GM18511 (cell line): Measurements from ENCODE around the gene NUBP1.

Source experiments
- ATAC-seq: cut with Tn5 transposase; IDR thresholded peaks from one replicate; pipeline ENCODE4 v1.9.1; 2021; ENCODE audit warnings: mild to moderate bottlenecking, moderate library complexity; ENCODE audit not compliant: unreplicated experiment

The NUBP1 gene

DNA sequence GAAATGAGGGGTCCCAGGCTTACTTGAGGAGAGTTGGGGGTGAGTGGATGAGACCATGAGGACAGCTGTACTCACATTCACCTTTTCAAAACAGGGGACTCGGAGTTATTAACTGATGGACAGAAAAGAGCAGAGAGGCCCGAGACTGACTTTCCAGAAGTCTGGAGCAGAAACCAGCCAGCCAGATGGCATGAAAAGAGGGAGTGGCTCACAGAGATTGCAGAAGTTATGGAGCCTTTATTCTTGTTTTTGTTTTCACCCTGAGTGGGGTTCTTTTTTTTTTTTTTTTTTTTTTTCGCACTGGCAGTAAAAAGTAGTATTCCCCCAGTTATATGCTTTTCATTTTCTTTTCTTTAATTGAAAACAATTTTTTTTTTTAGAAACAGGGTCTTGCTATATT lies 56.1 kb downstream of the NUBP1 start:
- no peak for ATAC-seq

DNA sequence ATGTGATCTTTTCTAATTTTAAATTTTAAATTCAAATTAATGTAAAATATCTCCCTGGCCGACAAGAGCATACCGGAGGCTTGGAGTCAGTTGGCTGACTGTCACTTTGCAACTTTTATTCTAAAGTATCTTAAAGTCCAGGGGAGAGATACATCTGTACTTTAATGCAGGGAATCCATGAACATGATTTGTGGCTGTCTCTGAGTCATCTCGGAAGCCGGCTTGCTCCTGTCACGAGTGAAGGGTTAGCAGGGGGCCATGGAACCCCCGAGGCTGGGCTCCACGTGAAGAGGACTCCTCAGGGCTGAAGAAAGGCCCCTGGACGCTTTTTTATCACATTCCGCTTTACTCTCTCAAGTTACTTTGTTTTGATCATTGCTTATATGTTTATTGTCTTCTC lies 61.7 kb downstream of the NUBP1 start:
- no peak for ATAC-seq

DNA sequence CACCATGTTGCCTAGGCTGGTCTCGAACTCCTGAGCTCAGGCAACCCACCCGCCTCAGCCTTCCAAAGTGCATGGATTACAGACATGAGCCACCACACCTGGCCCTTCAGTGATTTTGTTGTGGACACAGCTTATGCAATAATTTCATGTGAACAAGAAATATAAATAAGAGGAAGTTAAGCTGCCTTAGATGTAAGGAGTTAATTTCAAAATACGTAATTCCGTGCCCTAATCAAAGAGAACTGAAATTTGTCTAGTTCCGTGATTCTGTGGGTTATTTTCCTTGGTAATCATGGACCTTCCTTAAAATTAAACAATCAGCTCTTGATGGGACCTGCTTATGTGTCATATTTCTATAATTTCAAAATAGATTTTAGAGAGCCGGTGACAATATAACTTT lies 63.1 kb downstream of the NUBP1 start:
- no peak for ATAC-seq

DNA sequence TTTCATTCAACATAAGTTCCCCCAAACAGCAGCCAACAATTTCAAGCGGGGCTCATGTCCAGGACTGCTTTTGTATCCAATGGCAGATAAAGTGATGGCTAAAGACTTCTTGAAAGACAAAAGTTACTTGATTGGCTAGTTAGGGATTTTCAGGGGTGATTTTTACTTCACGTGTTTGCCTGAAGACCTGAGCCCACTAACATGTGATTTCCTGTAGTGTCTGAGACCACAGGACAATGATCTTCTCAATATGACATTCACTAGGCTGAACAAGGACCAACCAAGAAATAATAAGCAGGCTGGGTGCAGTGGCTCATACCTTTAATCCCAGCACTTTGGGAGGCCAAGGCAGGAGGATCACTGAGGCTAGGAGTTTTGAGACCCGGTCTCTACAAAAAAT lies 64.6 kb downstream of the NUBP1 start:
- ATAC-seq = no peak

DNA sequence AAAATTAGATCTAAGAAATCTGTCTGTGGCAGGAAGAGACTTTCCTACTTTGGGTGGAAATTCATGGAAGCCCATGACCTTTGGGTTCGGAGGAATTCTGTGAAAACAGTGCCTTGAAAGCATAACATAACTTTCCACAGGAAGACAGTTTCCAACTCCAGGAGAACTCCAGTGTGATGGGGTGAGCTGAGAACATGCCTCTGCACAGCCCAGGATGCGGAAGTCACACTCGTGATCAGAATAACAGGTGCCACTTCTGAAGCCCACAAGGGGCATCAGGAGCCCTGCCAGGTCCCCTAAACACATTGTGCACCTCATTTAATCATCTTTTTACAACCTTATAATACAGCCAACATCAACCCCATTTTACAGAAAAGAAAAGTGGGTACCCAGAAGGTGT lies 65.2 kb downstream of the NUBP1 start:
- ATAC-seq = no peak

DNA sequence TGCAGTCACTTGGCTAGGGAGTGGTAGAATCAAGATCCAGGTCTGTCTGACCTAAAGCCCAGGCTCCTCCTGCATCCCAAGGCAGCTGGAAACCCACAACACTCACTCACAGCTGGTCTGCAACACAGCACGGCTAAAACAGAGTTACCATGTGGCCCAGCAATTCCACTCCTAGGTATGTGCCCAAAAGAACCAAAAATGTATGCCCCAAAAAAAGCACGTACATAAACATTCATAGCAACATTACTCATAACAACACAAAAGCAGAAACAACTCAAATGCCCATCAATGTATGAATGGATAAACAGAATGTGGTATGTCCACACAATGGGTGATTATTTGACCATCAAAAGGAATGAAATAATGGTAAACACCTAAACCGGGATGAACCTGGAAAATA lies 66.1 kb downstream of the NUBP1 start:
- no peak for ATAC-seq

DNA sequence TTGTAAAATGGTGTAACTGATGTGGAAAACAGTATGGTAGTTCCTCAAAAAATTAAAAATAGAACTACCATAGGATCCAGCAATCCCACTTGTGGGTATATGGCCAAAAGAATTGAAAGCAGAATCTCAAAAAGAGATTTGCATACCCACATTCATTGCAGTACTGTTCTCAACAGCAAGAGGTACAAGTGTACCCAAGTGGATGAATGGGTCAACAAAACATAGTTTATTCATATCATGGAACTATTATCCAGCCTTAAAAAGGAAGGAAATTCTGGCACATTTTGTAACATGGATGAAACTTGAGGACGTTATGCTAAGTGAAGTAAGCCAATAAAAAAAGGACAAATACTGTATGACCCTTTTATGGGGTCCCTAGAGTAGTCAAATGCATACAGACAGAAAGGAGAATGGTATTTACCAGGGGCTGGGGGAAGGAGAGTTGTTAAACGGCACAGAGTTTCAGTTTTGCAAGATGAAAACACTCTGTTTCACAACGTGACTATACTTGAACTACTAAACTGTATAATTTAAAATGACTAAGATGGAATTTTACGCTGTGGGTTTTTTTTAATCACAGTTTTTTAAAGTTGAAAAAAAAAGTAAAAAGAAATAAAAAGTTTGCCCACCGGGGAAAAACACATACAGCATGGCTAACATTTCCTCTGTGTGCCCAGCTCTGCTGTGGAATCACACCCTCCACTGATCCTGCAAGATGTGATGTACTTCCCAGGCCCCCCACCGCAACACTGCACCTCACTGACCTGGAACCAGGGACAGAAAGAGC lies 68.9 kb downstream of the NUBP1 start:
- peak; percentile 83 for ATAC-seq

DNA sequence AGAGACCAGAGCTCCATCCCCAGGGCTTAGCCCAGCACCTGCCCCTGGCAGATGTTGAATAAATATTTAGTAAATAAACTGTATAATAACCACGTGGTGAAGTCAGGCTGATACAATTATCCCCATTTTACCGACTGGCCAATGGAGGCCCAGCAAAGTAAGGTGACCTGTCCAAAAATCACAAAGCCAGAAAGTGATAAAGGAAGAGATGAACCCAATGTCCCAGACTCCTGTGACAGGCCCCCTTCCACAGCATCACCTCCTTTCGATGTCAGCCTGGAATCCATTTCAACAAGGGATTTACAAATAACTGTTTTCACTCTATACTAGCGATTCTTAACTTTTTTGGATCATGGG lies 69.4 kb downstream of the NUBP1 start:
- ATAC-seq = peak; percentile 35

DNA sequence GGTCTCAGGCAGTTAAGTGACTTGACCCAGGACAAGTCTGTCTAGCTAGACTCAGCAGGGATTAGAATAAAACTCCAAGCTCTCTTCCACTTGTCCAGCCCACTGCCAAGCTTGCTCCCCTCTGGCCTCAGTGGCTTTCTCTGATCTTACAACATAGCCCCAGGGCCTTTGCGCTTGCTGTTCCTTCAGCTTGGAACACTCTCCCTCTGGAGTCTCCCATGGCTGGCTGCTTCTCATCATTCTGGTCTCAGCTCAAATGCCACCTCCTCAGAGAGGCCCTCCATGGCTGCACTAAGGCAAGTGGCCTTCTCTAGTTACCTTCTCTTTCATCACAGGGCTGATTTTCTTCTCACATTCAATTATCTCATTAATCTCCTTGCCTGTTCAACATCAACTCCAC lies 73.9 kb downstream of the NUBP1 start:
- no peak for ATAC-seq

DNA sequence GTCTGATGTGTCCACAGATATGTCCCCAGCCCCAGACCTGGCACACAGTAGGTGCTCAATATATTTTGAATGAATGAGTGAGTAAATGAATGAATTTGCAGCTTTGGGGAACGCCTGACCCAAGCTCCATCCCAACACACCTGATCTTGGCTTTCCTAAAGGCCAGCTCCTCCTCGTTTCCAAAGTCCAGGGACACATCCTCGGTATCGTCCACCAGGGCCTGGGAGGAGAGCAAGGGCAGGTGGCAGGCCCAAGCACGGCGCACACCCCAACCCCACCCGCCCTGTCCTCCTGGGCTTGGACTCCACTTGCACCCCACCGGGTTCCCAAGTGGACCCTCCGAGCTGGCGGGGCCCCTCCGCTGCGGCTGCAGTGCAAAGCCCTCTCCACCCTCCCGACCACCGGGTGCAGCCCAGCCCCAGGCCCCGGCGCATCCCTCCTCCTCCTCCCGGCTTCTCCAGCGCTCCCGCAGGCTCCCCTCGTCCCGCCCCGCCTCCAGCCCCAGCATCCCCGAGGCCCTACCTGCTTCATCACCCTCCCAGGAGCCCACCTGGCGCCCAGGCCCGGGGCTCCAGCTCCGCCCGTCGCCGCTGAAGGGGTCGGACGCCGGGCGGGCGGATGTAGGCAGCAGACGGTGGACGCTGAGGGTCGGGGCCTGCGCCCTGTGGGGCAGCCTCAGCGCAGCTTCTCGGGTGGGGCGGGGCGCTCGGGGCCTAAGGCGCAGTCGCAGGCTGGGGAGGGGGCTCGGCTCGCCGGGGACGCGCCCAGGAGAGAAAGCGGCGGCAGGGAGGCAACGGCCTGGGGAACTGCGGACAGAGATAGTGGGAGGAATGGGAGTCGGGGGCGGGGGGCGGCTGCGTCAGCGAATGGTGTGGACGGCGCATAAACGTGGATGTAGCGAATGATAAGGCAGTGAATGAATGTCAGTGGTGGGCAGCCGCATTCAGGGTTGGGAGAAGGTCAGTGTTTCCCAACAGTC lies 74.6 kb downstream of the NUBP1 start, which contains the start of gene TVP23A:
TSS of gene TVP23A (minus strand) at position 832 of the 979 bp plus-strand sequence. CDS start at position 531, 301 bp downstream.
- no peak for ATAC-seq
